EL (cell line): ENCODE data around the gene NKD1.

ENCODE experiments used
- DNase-seq: peaks from one replicate; pipeline ENCODE4 v3.0.0-alpha.2; 2016

NKD1 gene

GRCh38 chr16:50653633-50654519 is 105.7 kb downstream of the NKD1 start:
- DNase-seq = no peak

- no peak for DNase-seq
Observed at GRCh38 chr16:50655558-50656055, 107.4 kb downstream of the NKD1 start.

GRCh38 chr16:50657241-50657640 is 109.0 kb downstream of the NKD1 start:
- DNase-seq = peak; percentile 18

GRCh38 chr16:50659806-50660205 is 111.6 kb downstream of the NKD1 start:
- peak; percentile 17 for DNase-seq

- no peak for DNase-seq
Observed at GRCh38 chr16:50662306-50662940, 114.2 kb downstream of the NKD1 start.

GRCh38 chr16:50664270-50664669 is 116.1 kb downstream of the NKD1 start:
- no peak for DNase-seq

- DNase-seq = peak; percentile 72
Observed at GRCh38 chr16:50665128-50665878, 117.1 kb downstream of the NKD1 start.

GRCh38 chr16:50666658-50667496 is 118.7 kb downstream of the NKD1 start:
- DNase-seq = no peak

- no peak for DNase-seq
Observed at GRCh38 chr16:50667497-50668367, 119.5 kb downstream of the NKD1 start.

GRCh38 chr16:50668368-50669008 is 120.3 kb downstream of the NKD1 start:
- no peak for DNase-seq

GRCh38 chr16:50669741-50670140 is 121.5 kb downstream of the NKD1 start:
- DNase-seq = no peak

GRCh38 chr16:50670476-50670875 is 122.3 kb downstream of the NKD1 start:
- DNase-seq = no peak

- peak; percentile 32 for DNase-seq
Observed at GRCh38 chr16:50671644-50672260, 123.6 kb downstream of the NKD1 start.

GRCh38 chr16:50673496-50674275 is 125.5 kb downstream of the NKD1 start:
- DNase-seq = no peak

- DNase-seq = no peak
Observed at GRCh38 chr16:50674831-50675230, 126.6 kb downstream of the NKD1 start.

- no peak for DNase-seq
Observed at GRCh38 chr16:50675686-50676610, 127.8 kb downstream of the NKD1 start.

GRCh38 chr16:50676684-50677225 is 128.6 kb downstream of the NKD1 start:
- DNase-seq = no peak

GRCh38 chr16:50677351-50677750 is 129.2 kb downstream of the NKD1 start:
- no peak for DNase-seq
